PC-9 (cell line): ENCODE data around the gene STMN3. TPM values are rescaled to one million over a fixed set of nuclear protein-coding genes. Genes with fewer than 3 reads are reported as not detected.

Experiments
- BruUV-seq: library from RNA; stranded (reverse); fragments of 400-500 nt; replicated peaks from 2 replicates; lab custom pipeline; 2021; lab: Mats Ljungman, UMichigan
- CTCF ChIA-PET: fragments of 300-600 bp; sonication (Branson Sonifier 250); formaldehyde crosslinking; loops from one replicate; lab custom pipeline; 2022; ENCODE audit warnings: antibody characterized with exemption; lab: Charles Lee
- POLR2A ChIA-PET: fragments of 300-600 bp; sonication (Branson Sonifier 250); formaldehyde crosslinking; loops from one replicate; lab custom pipeline; 2022; ENCODE audit warnings: antibody characterized with exemption; ENCODE audit not compliant: unreplicated experiment; lab: Charles Lee
- DNase-seq, 2 experiments: peaks; one replicate each; pipeline versions ENCODE4 v3.0.0 to v3.0.0-alpha.2; 2015 to 2022; ENCODE audit warnings: mixed read lengths in 1 of 2
- H2AFZ ChIP-seq: fragments of 200-600 bp; sonication (generic); 2 replicates; pipeline ENCODE4 v1.8.1; 2017; ENCODE audit warnings: antibody characterized with exemption
- H3F3A ChIP-seq: fragments of 200-600 bp; sonication (generic); 2 replicates; pipeline ENCODE4 v1.8.1; 2017; ENCODE audit warnings: antibody characterized with exemption, mild to moderate bottlenecking, low read depth; ENCODE audit not compliant: insufficient read depth
- H3K27ac ChIP-seq: fragments of 200-600 bp; sonication (generic); 2 replicates; pipeline ENCODE4 v1.6.1; 2016; ENCODE audit warnings: mixed run types
- H3K27me3 ChIP-seq: fragments of 200-600 bp; sonication (generic); 2 replicates; pipeline ENCODE4 v1.6.1; 2016; ENCODE audit warnings: low read depth, mixed run types; ENCODE audit not compliant: insufficient read depth
- H3K36me3 ChIP-seq: fragments of 200-600 bp; sonication (generic); 2 replicates; pipeline ENCODE4 v1.6.1; 2016; ENCODE audit warnings: low read depth, mixed run types
- H3K4me1 ChIP-seq: fragments of 200-600 bp; sonication (generic); replicated peaks from 2 replicates; pipeline ENCODE4 v1.6.1; 2016; ENCODE audit warnings: mixed run types; ENCODE audit not compliant: insufficient read depth
- H3K4me2 ChIP-seq: fragments of 200-600 bp; sonication (generic); 2 replicates; pipeline ENCODE4 v1.6.1; 2017; ENCODE audit warnings: mixed run types
- H3K4me3 ChIP-seq: fragments of 200-600 bp; sonication (generic); 2 replicates; pipeline ENCODE4 v1.6.1; 2016; ENCODE audit warnings: mixed run types
- H3K79me2 ChIP-seq: fragments of 200-600 bp; sonication (generic); 2 replicates; pipeline ENCODE4 v1.6.1; 2017; ENCODE audit warnings: low read depth, mixed run types
- H3K9me2 ChIP-seq: fragments of 200-600 bp; sonication (generic); 2 replicates; pipeline ENCODE4 v1.8.1; 2017; ENCODE audit warnings: mild to moderate bottlenecking; ENCODE audit not compliant: insufficient read depth
- H3K9me3 ChIP-seq: fragments of 200-600 bp; sonication (generic); 2 replicates; pipeline ENCODE4 v1.8.1; 2016; ENCODE audit warnings: low read depth; ENCODE audit not compliant: insufficient read depth
- H4K20me1 ChIP-seq: fragments of 200-600 bp; sonication (generic); 2 replicates; pipeline ENCODE4 v1.8.1; 2017; ENCODE audit not compliant: insufficient read depth
- CTCF ChIP-seq: fragments of 200-600 bp; sonication (generic); conservative IDR thresholded peaks from 2 replicates; pipeline ENCODE4 v1.6.1; 2017; ENCODE audit warnings: mixed run types, antibody characterized with exemption, mild to moderate bottlenecking, moderate library complexity
- EZH2 ChIP-seq: fragments of 200-600 bp; sonication (generic); IDR thresholded peaks from 2 replicates; pipeline ENCODE4 v1.8.0; 2017; ENCODE audit warnings: antibody characterized with exemption, low read depth
- intact Hi-C: fragments of 100-400 bp; cut with micrococcal nuclease; formaldehyde crosslinking; loops from one replicate; pipeline ENCODE4 v1.10.0; 2022; ENCODE audit not compliant: unreplicated experiment
- total RNA-seq: library from RNA; stranded (reverse); gene quantifications from 2 replicates; pipeline ENCODE4 v1.2.3, GENCODE V29; 2021

Gene STMN3
- total RNA-seq, 1 experiment from 2014 or later = 24.3 TPM

- Histone ChIP-seq H3K27ac (no peak overlapping the region), H2AFZ (no peak overlapping the region), H4K20me1 (0 out of 2 replicates have a peak, but pooled peaks cover 2% of the 10 kb centered on the region), H3K4me3 (no peak overlapping the region), H3K4me2 (no peak overlapping the region), H3K9me3 (no peaks in the 10 kb centered on the region), H3K36me3 (no peaks in the 10 kb centered on the region), H3K27me3 (no peaks in the 10 kb centered on the region), H3K79me2 (no peaks in the 10 kb centered on the region), H3F3A (peaks cover 43% of the 10 kb centered on the region), H3K4me1 (peaks cover 25% of the 10 kb centered on the region), H3K9me2 (no peaks in the 10 kb centered on the region)
- POLR2A ChIA-PET = interaction anchor here (0.6 to 0.7 kb wide), 2 partner anchors 280 to 375 kb away, joined by 3 to 7 read pairs; no protein-coding TSS in a partner anchor
- no TSS peak for BruUV-seq
- CTCF ChIA-PET = interaction anchor here (0.6 kb wide), 1 partner anchor 101 kb away, joined by 5 read pairs; no protein-coding TSS in a partner anchor
- TF ChIP-seq EZH2 = no peak
- no peak for TF ChIP-seq CTCF
- no peak for DNase-seq
- intact Hi-C loops = no loop called here
Measured at GRCh38 chr20:63692436-63693082, 39.3 kb upstream of the STMN3 start.

GRCh38 chr20:63691711-63692435 is 38.6 kb upstream of the STMN3 start:
- no peaks in the 10 kb centered on the region for H3K27me3 ChIP-seq
- H3K9me3 ChIP-seq = no peaks in the 10 kb centered on the region
- H4K20me1 ChIP-seq = no peaks in the 10 kb centered on the region
- peaks cover 37% of the 10 kb centered on the region for H3F3A ChIP-seq
- H3K36me3 ChIP-seq = no peaks in the 10 kb centered on the region
- no TSS peak for BruUV-seq
- intact Hi-C loops = no loop called here
- CTCF ChIA-PET = interaction anchor here (0.6 kb wide), 1 partner anchor 102 kb away, joined by 5 read pairs; no protein-coding TSS in a partner anchor
- no peak overlapping the region for H2AFZ ChIP-seq
- H3K9me2 ChIP-seq = no peaks in the 10 kb centered on the region
- no peak for DNase-seq
- no peaks in the 10 kb centered on the region for H3K79me2 ChIP-seq
- POLR2A ChIA-PET = no interaction called here
- H3K27ac ChIP-seq = 0 out of 2 replicates have a peak overlapping the region, but pooled peaks have one; percentile 23
- H3K4me3 ChIP-seq = no peak overlapping the region
- no peak for TF ChIP-seq EZH2
- TF ChIP-seq CTCF = no peak
- peaks cover 31% of the 10 kb centered on the region for H3K4me1 ChIP-seq
- peak overlapping the region; percentile 37; the same call in 1 of the 2 replicates for H3K4me2 ChIP-seq

- Histone ChIP-seq H3K27me3 (no peaks in the 10 kb centered on the region), H2AFZ (no peak overlapping the region), H4K20me1 (no peaks in the 10 kb centered on the region), H3K9me3 (no peaks in the 10 kb centered on the region), H3K4me3 (no peak overlapping the region), H3K27ac (peak overlapping the region; percentile 23; the same call in 1 of the 2 replicates), H3K9me2 (no peaks in the 10 kb centered on the region), H3K4me1 (peaks cover 39% of the 10 kb centered on the region), H3K36me3 (no peaks in the 10 kb centered on the region), H3F3A (peaks cover 35% of the 10 kb centered on the region), H3K4me2 (peak overlapping the region; percentile 37), H3K79me2 (no peaks in the 10 kb centered on the region)
- intact Hi-C loops = no loop called here
- POLR2A ChIA-PET = no interaction called here
- TF ChIP-seq CTCF (no peak), EZH2 (no peak)
- CTCF ChIA-PET = no interaction called here
- no TSS peak for BruUV-seq
- DNase-seq = peak; percentile 39 to 61
Measured at GRCh38 chr20:63690898-63691710, 37.9 kb upstream of the STMN3 start.
